ENCODE measurements around the gene CAPN8. TPM values are rescaled to one million over a fixed set of nuclear protein-coding genes. Genes with fewer than 3 reads are reported as not detected.
"Not testable (repeated sequence)": the region's sequence is repeated elsewhere in the genome, so short reads cannot be mapped to it uniquely, and the experiment has no call there.

CAPN8 gene
- total RNA-seq, 1 experiment from 2014 or later: not detected

GRCh38 chr1:223525957-223526356 is 139.5 kb downstream of the CAPN8 start:
- DNase-seq (ENCODE audit: low read depth): no peak

- DNase-seq (ENCODE audit: low read depth): no peak
Measured at GRCh38 chr1:223525546-223525945, 140.0 kb downstream of the CAPN8 start.

- DNase-seq (ENCODE audit: low read depth): no peak
Measured at GRCh38 chr1:223524930-223525451, 140.5 kb downstream of the CAPN8 start.

- DNase-seq (ENCODE audit: low read depth): no peak
Measured at GRCh38 chr1:223521150-223521549, 144.4 kb downstream of the CAPN8 start.

GRCh38 chr1:223520200-223520599 is 145.3 kb downstream of the CAPN8 start:
- DNase-seq (ENCODE audit: low read depth): no peak

GRCh38 chr1:223519116-223519515 is 146.4 kb downstream of the CAPN8 start:
- no peak for DNase-seq (ENCODE audit: low read depth)

- not testable (repeated sequence) for DNase-seq (ENCODE audit: low read depth)
Measured at GRCh38 chr1:223518553-223518952, 146.9 kb downstream of the CAPN8 start.

GRCh38 chr1:223515926-223516325 is 149.6 kb downstream of the CAPN8 start:
- no peak for DNase-seq (ENCODE audit: low read depth)

- DNase-seq (ENCODE audit: low read depth): no peak
Measured at GRCh38 chr1:223515421-223515820, 150.1 kb downstream of the CAPN8 start.

GRCh38 chr1:223514644-223515043 is 150.9 kb downstream of the CAPN8 start:
- no peak for DNase-seq (ENCODE audit: low read depth)

- no peak for DNase-seq (ENCODE audit: low read depth)
Measured at GRCh38 chr1:223513309-223513708, 152.2 kb downstream of the CAPN8 start.

- DNase-seq (ENCODE audit: low read depth): peak; percentile 68
Measured at GRCh38 chr1:223512057-223512456, 153.4 kb downstream of the CAPN8 start.

GRCh38 chr1:223508796-223509195 is 156.7 kb downstream of the CAPN8 start:
- no peak for DNase-seq (ENCODE audit: low read depth)

- DNase-seq (ENCODE audit: low read depth): peak; percentile 98
Measured at GRCh38 chr1:223504741-223505140, 160.8 kb downstream of the CAPN8 start.

GRCh38 chr1:223503348-223503747 is 162.2 kb downstream of the CAPN8 start:
- no peak for DNase-seq (ENCODE audit: low read depth)

- DNase-seq (ENCODE audit: low read depth): peak; percentile 99
Measured at GRCh38 chr1:223500560-223501425, 164.7 kb downstream of the CAPN8 start.

- DNase-seq (ENCODE audit: low read depth): no peak
Measured at GRCh38 chr1:223496883-223497282, 168.6 kb downstream of the CAPN8 start.

GRCh38 chr1:223494926-223495645 is 170.4 kb downstream of the CAPN8 start:
- DNase-seq (ENCODE audit: low read depth): no peak

GRCh38 chr1:223492044-223492443 is 173.5 kb downstream of the CAPN8 start:
- DNase-seq (ENCODE audit: low read depth): peak; percentile 88
